ENCODE measurements around the gene R3HDM2. TPM values are rescaled to one million over a fixed set of nuclear protein-coding genes. Genes with fewer than 3 reads are reported as not detected.
"Not testable (repeated sequence)": the region's sequence is repeated elsewhere in the genome, so short reads cannot be mapped to it uniquely, and the experiment has no call there.

The R3HDM2 gene
- total RNA-seq, 2 experiments from 2014 or later, result 22.8 to 24.2 TPM

GRCh38 chr12:57278465-57279381, 152.1 kb downstream of the R3HDM2 start:
- Mint-ChIP-seq H3K36me3 (peaks cover 28% of the 10 kb centered on the region), H3K27me3 (no peaks in the 10 kb centered on the region), H3K27ac (peak overlapping the region; percentile 2)

GRCh38 chr12:57276935-57277563, 153.8 kb downstream of the R3HDM2 start:
- Mint-ChIP-seq H3K4me3 (no peak overlapping the region), H3K9me3 (no peaks in the 10 kb centered on the region), H3K4me1 (peaks cover 20% of the 10 kb centered on the region), H3K27ac (peak overlapping the region; percentile 32), H3K36me3 (peaks cover 27% of the 10 kb centered on the region), H3K27me3 (no peaks in the 10 kb centered on the region)
- peak; percentile 23 for DNase-seq

More at GRCh38 chr12:57278465-57279381, 152.1 kb downstream of the R3HDM2 start:
- DNase-seq, result no peak
- Mint-ChIP-seq H3K9me3 (no peaks in the 10 kb centered on the region), H3K4me3 (no peak overlapping the region), H3K4me1 (peaks cover 20% of the 10 kb centered on the region)

- DNase-seq, H3K27me3 Mint-ChIP-seq, H3K9me3 Mint-ChIP-seq, H3K27ac Mint-ChIP-seq, H3K4me3 Mint-ChIP-seq: not testable (repeated sequence)
- peaks cover 24% of the 10 kb centered on the region for H3K36me3 Mint-ChIP-seq
- H3K4me1 Mint-ChIP-seq, result peaks cover 20% of the 10 kb centered on the region
These were observed 154.6 kb downstream of the R3HDM2 start for GRCh38 chr12:57276233-57276632.

GRCh38 chr12:57273516-57273915, 157.3 kb downstream of the R3HDM2 start:
- Mint-ChIP-seq H3K4me1 (peaks cover 5% of the 10 kb centered on the region), H3K27me3 (no peaks in the 10 kb centered on the region), H3K9me3 (no peaks in the 10 kb centered on the region), H3K27ac (no peak overlapping the region), H3K36me3 (peaks cover 19% of the 10 kb centered on the region), H3K4me3 (no peak overlapping the region)
- no peak for DNase-seq

GRCh38 chr12:57272337-57273151, 158.3 kb downstream of the R3HDM2 start:
- no peak overlapping the region for H3K27ac Mint-ChIP-seq
- H3K36me3 Mint-ChIP-seq, result peaks cover 20% of the 10 kb centered on the region
- no peaks in the 10 kb centered on the region for H3K9me3 Mint-ChIP-seq

GRCh38 chr12:57270966-57271470, 159.8 kb downstream of the R3HDM2 start:
- no peak for DNase-seq
- H3K4me1 Mint-ChIP-seq, result peaks cover 11% of the 10 kb centered on the region
- H3K36me3 Mint-ChIP-seq, result peaks cover 17% of the 10 kb centered on the region
- H3K4me3 Mint-ChIP-seq, result no peak overlapping the region
- H3K27ac Mint-ChIP-seq, result no peak overlapping the region
- H3K27me3 Mint-ChIP-seq, result no peaks in the 10 kb centered on the region
- no peaks in the 10 kb centered on the region for H3K9me3 Mint-ChIP-seq

More at GRCh38 chr12:57272337-57273151, 158.3 kb downstream of the R3HDM2 start:
- Mint-ChIP-seq H3K4me1 (peaks cover 11% of the 10 kb centered on the region), H3K4me3 (no peak overlapping the region), H3K27me3 (no peaks in the 10 kb centered on the region)
- no peak for DNase-seq

GRCh38 chr12:57268264-57268663, 162.6 kb downstream of the R3HDM2 start:
- Mint-ChIP-seq H3K9me3 (no peaks in the 10 kb centered on the region), H3K27me3 (no peaks in the 10 kb centered on the region), H3K4me1 (peaks cover 12% of the 10 kb centered on the region), H3K27ac (peak overlapping the region; percentile 80), H3K4me3 (no peak overlapping the region), H3K36me3 (peaks cover 8% of the 10 kb centered on the region)
- DNase-seq, result peak; percentile 38

GRCh38 chr12:57266681-57267080, 164.2 kb downstream of the R3HDM2 start:
- DNase-seq, result no peak
- Mint-ChIP-seq H3K4me1 (peaks cover 12% of the 10 kb centered on the region), H3K9me3 (no peaks in the 10 kb centered on the region), H3K27me3 (no peaks in the 10 kb centered on the region), H3K4me3 (no peak overlapping the region), H3K27ac (peak overlapping the region; percentile 30), H3K36me3 (peaks cover 7% of the 10 kb centered on the region)

- H3K27me3 Mint-ChIP-seq, result no peaks in the 10 kb centered on the region
- H3K36me3 Mint-ChIP-seq, result peaks cover 5% of the 10 kb centered on the region
- DNase-seq, result no peak
- no peaks in the 10 kb centered on the region for H3K9me3 Mint-ChIP-seq
- H3K27ac Mint-ChIP-seq, result no peak overlapping the region
- no peak overlapping the region for H3K4me3 Mint-ChIP-seq
- H3K4me1 Mint-ChIP-seq, result peaks cover 8% of the 10 kb centered on the region
These were observed 167.7 kb downstream of the R3HDM2 start for GRCh38 chr12:57263096-57263495.

GRCh38 chr12:57262126-57262822, 168.6 kb downstream of the R3HDM2 start:
- H3K27me3 Mint-ChIP-seq, result no peaks in the 10 kb centered on the region
- peaks cover 3% of the 10 kb centered on the region for H3K36me3 Mint-ChIP-seq
- DNase-seq, result no peak
- H3K27ac Mint-ChIP-seq, result no peak overlapping the region
- peaks cover 6% of the 10 kb centered on the region for H3K4me1 Mint-ChIP-seq
- H3K9me3 Mint-ChIP-seq, result no peaks in the 10 kb centered on the region
- H3K4me3 Mint-ChIP-seq, result no peak overlapping the region

- H3K27me3 Mint-ChIP-seq, result no peaks in the 10 kb centered on the region
These were observed 169.4 kb downstream of the R3HDM2 start for GRCh38 chr12:57261428-57261865.

GRCh38 chr12:57260366-57260765, 170.5 kb downstream of the R3HDM2 start:
- Mint-ChIP-seq H3K27me3 (no peaks in the 10 kb centered on the region), H3K4me3 (no peak overlapping the region), H3K27ac (no peak overlapping the region), H3K4me1 (peaks cover 6% of the 10 kb centered on the region), H3K9me3 (no peaks in the 10 kb centered on the region), H3K36me3 (peaks cover 3% of the 10 kb centered on the region)
- DNase-seq, result no peak

More at GRCh38 chr12:57261428-57261865, 169.4 kb downstream of the R3HDM2 start:
- H3K36me3 Mint-ChIP-seq, result peaks cover 3% of the 10 kb centered on the region
- H3K9me3 Mint-ChIP-seq, result no peaks in the 10 kb centered on the region
- DNase-seq, result no peak
- H3K4me1 Mint-ChIP-seq, result peaks cover 6% of the 10 kb centered on the region
- H3K4me3 Mint-ChIP-seq, result no peak overlapping the region
- no peak overlapping the region for H3K27ac Mint-ChIP-seq

GRCh38 chr12:57258977-57259970, 171.6 kb downstream of the R3HDM2 start:
- no peak for DNase-seq
- H3K27me3 Mint-ChIP-seq, result no peaks in the 10 kb centered on the region

More at GRCh38 chr12:57258977-57259970, 171.6 kb downstream of the R3HDM2 start:
- no peaks in the 10 kb centered on the region for H3K9me3 Mint-ChIP-seq
- H3K27ac Mint-ChIP-seq, result no peak overlapping the region
- H3K36me3 Mint-ChIP-seq, result peaks cover 3% of the 10 kb centered on the region
- H3K4me3 Mint-ChIP-seq, result no peak overlapping the region
- H3K4me1 Mint-ChIP-seq, result peaks cover 6% of the 10 kb centered on the region

All from activated naive CD8-positive, alpha-beta T cell treated with anti-CD3 and anti-CD28 coated beads for 36 hours (primary cell).